Effector memory CD4-positive, alpha-beta T cell (primary cell): Measurements from ENCODE around the gene INSL3.

Experiments used
- DNase-seq, 3 donors: peaks; one replicate each; pipeline ENCODE4 v3.0.0-alpha.2; 2020
- H3K27ac ChIP-seq: 2 replicates; pipeline ENCODE4 v1.7.0; 2013; ENCODE audit warnings: mild to moderate bottlenecking, low read length, moderate library complexity; ENCODE audit not compliant: insufficient read depth, poor library complexity, severe bottlenecking
- H3K27me3 ChIP-seq: replicated peaks from 2 replicates; pipeline ENCODE4 v1.7.0; 2013; ENCODE audit warnings: mild to moderate bottlenecking, low read length; ENCODE audit not compliant: insufficient read depth, control insufficient read depth, poor library complexity, severe bottlenecking
- H3K36me3 ChIP-seq: 2 replicates; pipeline ENCODE4 v1.7.0; 2013; ENCODE audit warnings: mild to moderate bottlenecking, low read length, moderate library complexity; ENCODE audit not compliant: control insufficient read depth, insufficient read depth
- H3K4me1 ChIP-seq: 2 replicates; pipeline ENCODE4 v1.7.0; 2013; ENCODE audit warnings: low read length, mild to moderate bottlenecking; ENCODE audit not compliant: control insufficient read depth, insufficient read depth, poor library complexity, severe bottlenecking
- H3K4me3 ChIP-seq: 2 replicates; pipeline ENCODE4 v1.7.0; 2013; ENCODE audit warnings: low read length, low read depth, mild to moderate bottlenecking; ENCODE audit not compliant: insufficient read depth, poor library complexity, severe bottlenecking
- H3K9me3 ChIP-seq: 2 replicates; pipeline ENCODE4 v1.7.0; 2013; ENCODE audit warnings: mild to moderate bottlenecking, low read length, moderate library complexity; ENCODE audit not compliant: control insufficient read depth

INSL3 gene

GRCh38 chr19:17846146-17846545 lies 24.8 kb upstream of the INSL3 start:
- H3K4me3 ChIP-seq = peak overlapping the region; percentile 70
- DNase-seq = peak; percentile 51 to 66 (median 59)
- peaks cover 64% of the 10 kb centered on the region for H3K4me1 ChIP-seq
- H3K27ac ChIP-seq = peak overlapping the region; percentile 96
- no peaks in the 10 kb centered on the region for H3K9me3 ChIP-seq
- no peaks in the 10 kb centered on the region for H3K27me3 ChIP-seq
- peaks cover 32% of the 10 kb centered on the region for H3K36me3 ChIP-seq

GRCh38 chr19:17843908-17844490 lies 22.7 kb upstream of the INSL3 start:
- Histone ChIP-seq H3K9me3 (no peaks in the 10 kb centered on the region), H3K27ac (no peak overlapping the region), H3K27me3 (no peaks in the 10 kb centered on the region), H3K4me1 (peaks cover 49% of the 10 kb centered on the region), H3K4me3 (no peak overlapping the region), H3K36me3 (peaks cover 52% of the 10 kb centered on the region)
- DNase-seq = no peak

GRCh38 chr19:17843292-17843827 lies 22.0 kb upstream of the INSL3 start:
- no peak for DNase-seq
- Histone ChIP-seq H3K4me3 (no peak overlapping the region), H3K4me1 (peaks cover 42% of the 10 kb centered on the region), H3K27me3 (no peaks in the 10 kb centered on the region), H3K27ac (peak overlapping the region; percentile 33), H3K9me3 (no peaks in the 10 kb centered on the region), H3K36me3 (peaks cover 56% of the 10 kb centered on the region)

GRCh38 chr19:17842663-17843291 lies 21.5 kb upstream of the INSL3 start:
- DNase-seq = no peak
- peak overlapping the region; percentile 33 for H3K27ac ChIP-seq
- H3K36me3 ChIP-seq = peaks cover 62% of the 10 kb centered on the region
- no peak overlapping the region for H3K4me3 ChIP-seq
- H3K4me1 ChIP-seq = peaks cover 36% of the 10 kb centered on the region
- no peaks in the 10 kb centered on the region for H3K9me3 ChIP-seq
- H3K27me3 ChIP-seq = no peaks in the 10 kb centered on the region

GRCh38 chr19:17841810-17842662 lies 20.7 kb upstream of the INSL3 start:
- H3K36me3 ChIP-seq = peaks cover 69% of the 10 kb centered on the region

GRCh38 chr19:17841371-17841809 lies 20.1 kb upstream of the INSL3 start:
- no peak overlapping the region for H3K4me3 ChIP-seq
- H3K27ac ChIP-seq = no peak overlapping the region
- peaks cover 74% of the 10 kb centered on the region for H3K36me3 ChIP-seq
- H3K9me3 ChIP-seq = no peaks in the 10 kb centered on the region
- no peak for DNase-seq
- H3K27me3 ChIP-seq = no peaks in the 10 kb centered on the region
- H3K4me1 ChIP-seq = peaks cover 31% of the 10 kb centered on the region

More at GRCh38 chr19:17841810-17842662, 20.7 kb upstream of the INSL3 start:
- Histone ChIP-seq H3K9me3 (no peaks in the 10 kb centered on the region), H3K27ac (no peak overlapping the region), H3K4me1 (peaks cover 34% of the 10 kb centered on the region), H3K4me3 (no peak overlapping the region), H3K27me3 (no peaks in the 10 kb centered on the region)
- DNase-seq = peak in 2 of 3 donors; percentile 22 to 24

- Histone ChIP-seq H3K27ac (no peak overlapping the region), H3K9me3 (no peaks in the 10 kb centered on the region), H3K27me3 (no peaks in the 10 kb centered on the region), H3K4me3 (no peak overlapping the region), H3K36me3 (peaks cover 87% of the 10 kb centered on the region), H3K4me1 (peaks cover 18% of the 10 kb centered on the region)
- no peak for DNase-seq
These were observed 18.7 kb upstream of the INSL3 start for GRCh38 chr19:17840019-17840418.

- no peak for DNase-seq
- Histone ChIP-seq H3K27ac (no peak overlapping the region), H3K36me3 (peaks cover 88% of the 10 kb centered on the region)
These were observed 16.7 kb upstream of the INSL3 start for GRCh38 chr19:17837972-17838371.

GRCh38 chr19:17836530-17836929 lies 15.2 kb upstream of the INSL3 start:
- Histone ChIP-seq H3K4me3 (no peak overlapping the region), H3K36me3 (peaks cover 89% of the 10 kb centered on the region), H3K27me3 (no peaks in the 10 kb centered on the region), H3K27ac (no peak overlapping the region), H3K4me1 (no peaks in the 10 kb centered on the region), H3K9me3 (no peaks in the 10 kb centered on the region)
- no peak for DNase-seq

More at GRCh38 chr19:17837972-17838371, 16.7 kb upstream of the INSL3 start:
- Histone ChIP-seq H3K27me3 (no peaks in the 10 kb centered on the region), H3K9me3 (no peaks in the 10 kb centered on the region), H3K4me3 (no peak overlapping the region), H3K4me1 (no peaks in the 10 kb centered on the region)
